ENCODE data around the gene HCFC1R1. TPM values are rescaled to one million over a fixed set of nuclear protein-coding genes. Genes with fewer than 3 reads are reported as not detected.

Gene HCFC1R1
- total RNA-seq, 1 experiment from 2014 or later, result 20.4 TPM

DNA sequence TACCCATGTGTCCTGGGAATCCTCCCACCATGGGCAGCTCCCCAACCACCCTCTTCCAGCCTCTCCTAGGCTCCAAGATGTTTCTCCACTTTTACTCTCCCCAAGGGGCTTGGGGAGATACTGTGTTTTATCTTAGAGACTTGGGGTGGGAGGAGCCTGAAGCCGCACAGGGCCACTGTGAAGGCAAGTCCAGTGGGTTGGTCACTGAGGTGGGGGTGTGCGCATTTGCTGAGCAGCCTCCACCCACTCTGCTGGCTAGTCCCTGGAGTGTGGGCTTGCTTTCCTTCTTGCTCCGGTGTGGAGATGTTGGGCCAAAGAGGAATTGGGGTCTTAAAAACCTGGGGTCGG is 15.1 kb downstream of the HCFC1R1 start:
- no peak for TF ChIP-seq CTCF (IDR thresholded peaks at IDR 0.05; ENCODE audit: unreplicated experiment)
- POLR2A ChIA-PET, result no interaction called here
- Mint-ChIP-seq H3K4me1 (ENCODE audit: insufficient read depth, unreplicated experiment) (no peaks in the 10 kb centered on the region), H3K27me3 (ENCODE audit: insufficient read depth, unreplicated experiment) (no peaks in the 10 kb centered on the region), H3K27ac (ENCODE audit: low read depth, unreplicated experiment) (no peak overlapping the region), H3K9me3 (ENCODE audit: unreplicated experiment) (no peaks in the 10 kb centered on the region), H3K4me3 (ENCODE audit: unreplicated experiment) (no peak overlapping the region), H3K36me3 (ENCODE audit: insufficient read depth, unreplicated experiment) (no peaks in the 10 kb centered on the region)
- intact Hi-C loops (cut with micrococcal nuclease), result no loop called here
- BruUV-seq (replicated peaks), result no TSS peak
- CTCF ChIA-PET, result interaction anchor here (0.6 to 9.6 kb wide), 2 partner anchors 20 to 264 kb away, joined by 5 to 121 read pairs; no protein-coding TSS in a partner anchor
- DNase-seq (ENCODE audit: unreplicated experiment), result no peak

- POLR2A ChIA-PET, result interaction anchor here (1.3 kb wide), 1 partner anchor 14 kb away, joined by 5 read pairs; no protein-coding TSS in a partner anchor
- intact Hi-C loops (cut with micrococcal nuclease), result no loop called here
- no peaks in the 10 kb centered on the region for H3K27me3 Mint-ChIP-seq (ENCODE audit: insufficient read depth, unreplicated experiment)
- no peak for TF ChIP-seq CTCF (IDR thresholded peaks at IDR 0.05; ENCODE audit: unreplicated experiment)
- H3K27ac Mint-ChIP-seq (ENCODE audit: low read depth, unreplicated experiment), result no peak overlapping the region
- CTCF ChIA-PET, result interaction anchor here (0.6 to 9.6 kb wide), 2 partner anchors 20 to 265 kb away, joined by 5 to 121 read pairs; no protein-coding TSS in a partner anchor
- H3K4me1 Mint-ChIP-seq (ENCODE audit: insufficient read depth, unreplicated experiment), result no peaks in the 10 kb centered on the region
- no peak for DNase-seq (ENCODE audit: unreplicated experiment)
- no TSS peak for BruUV-seq (replicated peaks)
- no peaks in the 10 kb centered on the region for H3K9me3 Mint-ChIP-seq (ENCODE audit: unreplicated experiment)
- H3K36me3 Mint-ChIP-seq (ENCODE audit: insufficient read depth, unreplicated experiment), result no peaks in the 10 kb centered on the region
- no peak overlapping the region for H3K4me3 Mint-ChIP-seq (ENCODE audit: unreplicated experiment)
Observed at GRCh38 chr16:3007957-3008689, 15.6 kb downstream of the HCFC1R1 start.

GRCh38 chr16:3007059-3007956 is 16.4 kb downstream of the HCFC1R1 start:
- CTCF ChIA-PET, result interaction anchor here (0.6 to 9.6 kb wide), 3 partner anchors 10 to 667 kb away, joined by 3 to 121 read pairs (median 4); no protein-coding TSS in a partner anchor
- Mint-ChIP-seq H3K27me3 (ENCODE audit: insufficient read depth, unreplicated experiment) (no peaks in the 10 kb centered on the region), H3K4me3 (ENCODE audit: unreplicated experiment) (no peak overlapping the region), H3K4me1 (ENCODE audit: insufficient read depth, unreplicated experiment) (no peaks in the 10 kb centered on the region), H3K9me3 (ENCODE audit: unreplicated experiment) (no peaks in the 10 kb centered on the region), H3K27ac (ENCODE audit: low read depth, unreplicated experiment) (no peak overlapping the region), H3K36me3 (ENCODE audit: insufficient read depth, unreplicated experiment) (no peaks in the 10 kb centered on the region)
- no TSS peak for BruUV-seq (replicated peaks)
- intact Hi-C loops (cut with micrococcal nuclease), result no loop called here
- POLR2A ChIA-PET, result interaction anchor here (1.3 kb wide), 1 partner anchor 14 kb away, joined by 5 read pairs; no protein-coding TSS in a partner anchor
- TF ChIP-seq CTCF (IDR thresholded peaks at IDR 0.05; ENCODE audit: unreplicated experiment), result no peak
- no peak for DNase-seq (ENCODE audit: unreplicated experiment)
